Body of pancreas (tissue), 4 donors: Measurements from ENCODE around the gene CYP2W1.
"Not testable (repeated sequence)": the region's sequence is repeated elsewhere in the genome, so short reads cannot be mapped to it uniquely, and the experiment has no call there.

Experiments
- CTCF ChIP-seq, 7 experiments: fragments of 450-650 bp in 4 of 7; fragments of 200-600 bp in 3 of 7; sonication (generic) in 3 of 7; IDR thresholded peaks; one replicate each; pipeline ENCODE4 v1.5.1; 2016 to 2019; ENCODE audit warnings: antibody characterized with exemption in 7 of 7
- POLR2A ChIP-seq, 3 donors: fragments of 450-650 bp; IDR thresholded peaks; one replicate each; pipeline ENCODE4 v1.6.1; 2016; ENCODE audit warnings: antibody characterized with exemption in 3 of 3, mild to moderate bottlenecking in 2 of 3

- TF ChIP-seq CTCF, POLR2A (IDR thresholded peaks at IDR 0.05): not testable (repeated sequence)
These were observed 23.2 kb upstream of the CYP2W1 start for GRCh38 chr7:959740-960139.
